HepG2 (cell line): Measurements from ENCODE around the gene COBL. TPM values are rescaled to one million over a fixed set of nuclear protein-coding genes. Genes with fewer than 3 reads are reported as not detected.

Experiments used
- BCL6 ChIP-seq: IDR thresholded peaks from 2 replicates; pipeline ENCODE4 v1.6.1; 2016; ENCODE audit warnings: missing genetic modification reagents, missing compliant biosample characterization
- EP300 ChIP-seq, 3 experiments: sonication (generic) in 1 of 3; formaldehyde crosslinking in 1 of 3; IDR thresholded peaks; 2 replicates each; pipeline versions ENCODE4 v1.5.1 to v1.6.1; 2011 to 2020; ENCODE audit warnings: low read depth in 2 of 3, low read length in 2 of 3, borderline replicate concordance in 1 of 3, improper control_type of control experiment in 1 of 3, mild to moderate bottlenecking in 1 of 3, missing genetic modification reagents in 1 of 3, moderate library complexity in 1 of 3
- HMG20A ChIP-seq: IDR thresholded peaks from 2 replicates; pipeline ENCODE4 v1.6.1; 2016; ENCODE audit warnings: borderline replicate concordance
- KDM3A ChIP-seq: IDR thresholded peaks from 2 replicates; pipeline ENCODE4 v1.6.1; 2018; ENCODE audit warnings: low read depth, missing compliant biosample characterization
- KDM5B ChIP-seq: sonication (generic); formaldehyde crosslinking; IDR thresholded peaks from 2 replicates; pipeline ENCODE4 v1.4.0; 2020; ENCODE audit warnings: missing genetic modification reagents, mild to moderate bottlenecking, borderline replicate concordance
- MTF2 ChIP-seq: sonication (generic); formaldehyde crosslinking; IDR thresholded peaks from 2 replicates; pipeline ENCODE4 v1.5.0; 2020; ENCODE audit warnings: missing genetic modification reagents, borderline replicate concordance
- NCOA1 ChIP-seq: sonication (generic); formaldehyde crosslinking; IDR thresholded peaks from 2 replicates; pipeline ENCODE4 v1.9.0; 2021; ENCODE audit warnings: missing genetic modification reagents
- NFYB ChIP-seq: sonication (generic); formaldehyde crosslinking; IDR thresholded peaks from 2 replicates; pipeline ENCODE4 v1.4.0; 2020; ENCODE audit warnings: missing genetic modification reagents
- PAWR ChIP-seq: sonication (generic); formaldehyde crosslinking; IDR thresholded peaks from 2 replicates; pipeline ENCODE4 v1.4.0; 2020; ENCODE audit warnings: missing genetic modification reagents, mild to moderate bottlenecking, borderline replicate concordance
- PLRG1 ChIP-seq: fragments of 450-650 bp; conservative IDR thresholded peaks from 2 replicates; pipeline ENCODE4 v1.6.1; 2016
- POLR2G ChIP-seq: fragments of 200-400 bp; formaldehyde crosslinking; IDR thresholded peaks from 2 replicates; pipeline ENCODE4 v1.6.1; 2018; ENCODE audit warnings: mild to moderate bottlenecking, low read depth, low read length, moderate library complexity
- SMAD3 ChIP-seq: sonication (generic); formaldehyde crosslinking; IDR thresholded peaks from 2 replicates; pipeline ENCODE4 v1.4.0; 2020; ENCODE audit warnings: missing genetic modification reagents
- SRSF9 ChIP-seq: fragments of 200-400 bp; formaldehyde crosslinking; IDR thresholded peaks from 2 replicates; pipeline ENCODE4 v1.6.1; 2018; ENCODE audit warnings: borderline replicate concordance, mild to moderate bottlenecking, low read depth, low read length; ENCODE audit not compliant: insufficient read depth, poor library complexity, severe bottlenecking
- TBX2 ChIP-seq: sonication (generic); formaldehyde crosslinking; IDR thresholded peaks from 2 replicates; pipeline ENCODE4 v1.5.0; 2020; ENCODE audit warnings: missing genetic modification reagents, mild to moderate bottlenecking, borderline replicate concordance
- YY1 ChIP-seq: IDR thresholded peaks from 2 replicates; pipeline ENCODE4 v1.6.1; 2011; ENCODE audit warnings: low read length, low read depth, moderate library complexity, mild to moderate bottlenecking; ENCODE audit not compliant: insufficient read depth, insufficient replicate concordance
- ZNF234 ChIP-seq: sonication (generic); formaldehyde crosslinking; conservative IDR thresholded peaks from 2 replicates; pipeline ENCODE4 v1.5.1; 2020; ENCODE audit warnings: mild to moderate bottlenecking, missing genetic modification reagents
- ZNF33B ChIP-seq: sonication (generic); formaldehyde crosslinking; IDR thresholded peaks from 2 replicates; pipeline ENCODE4 v1.5.1; 2020; ENCODE audit warnings: mild to moderate bottlenecking, missing genetic modification reagents
- ZNF660 ChIP-seq: sonication (generic); formaldehyde crosslinking; IDR thresholded peaks from 2 replicates; pipeline ENCODE4 v1.5.1; 2020; ENCODE audit warnings: mild to moderate bottlenecking, low read depth, missing genetic modification reagents, borderline replicate concordance
- polyA plus RNA-seq, 8 experiments: library from polyadenylated mRNA; depleted of rRNA in 3 of 8; stranded (reverse) in 7 of 8; unstranded in 1 of 8; fragments of >200 nt; fragmentation: Illumina TruSeq in 4 of 8; extraction: Trizol in 4 of 8; gene quantifications; 2 replicates each; pipeline versions ENCODE4 v1.2.1 to v1.2.3, GENCODE V29; 2011 to 2016; ENCODE audit warnings: low read depth in 4 of 8, missing spikeins in 1 of 8, mixed read lengths in 1 of 8; ENCODE audit not compliant: insufficient read depth in 1 of 8
- total RNA-seq, 5 experiments: library from RNA; depleted of rRNA; stranded (reverse); fragments of >200 nt; fragmentation: Illumina TruSeq; extraction: Trizol; gene quantifications; 2 replicates each; pipeline ENCODE4 v1.2.3, GENCODE V29; 2016; ENCODE audit warnings: low read depth in 1 of 5
- TF ChIP-seq, protein P1 (sequence below): sonication (generic); formaldehyde crosslinking; IDR thresholded peaks from 2 replicates; pipeline ENCODE4 v1.5.0; 2020; ENCODE audit warnings: missing genetic modification reagents
- TF ChIP-seq, protein P2 (sequence below): sonication (generic); formaldehyde crosslinking; IDR thresholded peaks from 2 replicates; pipeline ENCODE4 v1.4.0; 2020; ENCODE audit warnings: missing genetic modification reagents, borderline replicate concordance
- TF ChIP-seq, protein P3 (sequence below): IDR thresholded peaks from 2 replicates; pipeline ENCODE4 v1.6.1; 2016; ENCODE audit warnings: low read depth, borderline replicate concordance
- TF ChIP-seq, protein P4 (sequence below): sonication (generic); formaldehyde crosslinking; IDR thresholded peaks from 2 replicates; pipeline ENCODE4 v1.4.0; 2020; ENCODE audit warnings: mild to moderate bottlenecking, missing genetic modification reagents
- TF ChIP-seq, protein P5 (sequence below): sonication (generic); formaldehyde crosslinking; IDR thresholded peaks from 2 replicates; pipeline ENCODE4 v1.8.1; 2023; ENCODE audit warnings: mild to moderate bottlenecking, missing genetic modification reagents

Gene COBL
- total and polyA plus RNA-seq, 2 of the 13 experiments (the other 11 are each of a cell fraction or from before 2014, with no cell fraction given): 3.8 to 4.9 TPM

DNA sequence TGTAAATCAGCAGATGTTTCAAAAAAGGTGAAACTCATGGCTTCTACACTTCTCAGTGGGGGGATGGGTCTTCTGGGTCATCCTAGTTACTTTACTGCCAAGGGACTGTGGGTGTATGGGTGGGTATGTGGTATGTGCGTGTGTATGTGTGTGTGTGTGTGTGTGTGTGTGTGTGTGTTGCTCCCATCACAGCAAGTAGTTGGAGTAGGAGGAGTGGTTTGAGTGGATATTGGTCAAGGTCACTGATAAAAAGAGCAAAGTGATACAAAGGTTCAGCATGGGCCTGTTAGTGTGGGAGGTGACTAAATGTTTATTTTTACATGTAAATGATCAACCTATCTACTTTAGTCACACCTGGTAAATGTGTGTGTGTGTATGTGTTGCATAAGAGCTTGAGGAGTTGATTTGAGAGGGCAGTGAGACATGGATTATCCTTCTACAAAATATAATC, 11.8 kb upstream of the COBL start (continued):
- TF ChIP-seq, protein P1, sequence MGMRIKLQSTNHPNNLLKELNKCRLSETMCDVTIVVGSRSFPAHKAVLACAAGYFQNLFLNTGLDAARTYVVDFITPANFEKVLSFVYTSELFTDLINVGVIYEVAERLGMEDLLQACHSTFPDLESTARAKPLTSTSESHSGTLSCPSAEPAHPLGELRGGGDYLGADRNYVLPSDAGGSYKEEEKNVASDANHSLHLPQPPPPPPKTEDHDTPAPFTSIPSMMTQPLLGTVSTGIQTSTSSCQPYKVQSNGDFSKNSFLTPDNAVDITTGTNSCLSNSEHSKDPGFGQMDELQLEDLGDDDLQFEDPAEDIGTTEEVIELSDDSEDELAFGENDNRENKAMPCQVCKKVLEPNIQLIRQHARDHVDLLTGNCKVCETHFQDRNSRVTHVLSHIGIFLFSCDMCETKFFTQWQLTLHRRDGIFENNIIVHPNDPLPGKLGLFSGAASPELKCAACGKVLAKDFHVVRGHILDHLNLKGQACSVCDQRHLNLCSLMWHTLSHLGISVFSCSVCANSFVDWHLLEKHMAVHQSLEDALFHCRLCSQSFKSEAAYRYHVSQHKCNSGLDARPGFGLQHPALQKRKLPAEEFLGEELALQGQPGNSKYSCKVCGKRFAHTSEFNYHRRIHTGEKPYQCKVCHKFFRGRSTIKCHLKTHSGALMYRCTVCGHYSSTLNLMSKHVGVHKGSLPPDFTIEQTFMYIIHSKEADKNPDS (CRISPR knock-in tag): 0 out of 2 replicates have a peak, but pooled peaks have one; percentile 26
- TF ChIP-seq ZNF234 (CRISPR knock-in tag): no peak
- TF ChIP-seq BCL6 (CRISPR knock-in tag): no peak
- TF ChIP-seq ZNF660 (CRISPR knock-in tag): no peak
- TF ChIP-seq TBX2 (CRISPR knock-in tag): peak; percentile 88
- TF ChIP-seq KDM5B (CRISPR knock-in tag): no peak
- TF ChIP-seq POLR2G: no peak
- no peak for TF ChIP-seq YY1
- TF ChIP-seq NFYB: no peak
- TF ChIP-seq HMG20A: no peak; the same call in 1 of the 2 replicates
- no peak for TF ChIP-seq SRSF9
- TF ChIP-seq, protein P2, sequence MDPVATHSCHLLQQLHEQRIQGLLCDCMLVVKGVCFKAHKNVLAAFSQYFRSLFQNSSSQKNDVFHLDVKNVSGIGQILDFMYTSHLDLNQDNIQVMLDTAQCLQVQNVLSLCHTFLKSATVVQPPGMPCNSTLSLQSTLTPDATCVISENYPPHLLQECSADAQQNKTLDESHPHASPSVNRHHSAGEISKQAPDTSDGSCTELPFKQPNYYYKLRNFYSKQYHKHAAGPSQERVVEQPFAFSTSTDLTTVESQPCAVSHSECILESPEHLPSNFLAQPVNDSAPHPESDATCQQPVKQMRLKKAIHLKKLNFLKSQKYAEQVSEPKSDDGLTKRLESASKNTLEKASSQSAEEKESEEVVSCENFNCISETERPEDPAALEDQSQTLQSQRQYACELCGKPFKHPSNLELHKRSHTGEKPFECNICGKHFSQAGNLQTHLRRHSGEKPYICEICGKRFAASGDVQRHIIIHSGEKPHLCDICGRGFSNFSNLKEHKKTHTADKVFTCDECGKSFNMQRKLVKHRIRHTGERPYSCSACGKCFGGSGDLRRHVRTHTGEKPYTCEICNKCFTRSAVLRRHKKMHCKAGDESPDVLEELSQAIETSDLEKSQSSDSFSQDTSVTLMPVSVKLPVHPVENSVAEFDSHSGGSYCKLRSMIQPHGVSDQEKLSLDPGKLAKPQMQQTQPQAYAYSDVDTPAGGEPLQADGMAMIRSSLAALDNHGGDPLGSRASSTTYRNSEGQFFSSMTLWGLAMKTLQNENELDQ: no peak
- no peak for TF ChIP-seq MTF2 (CRISPR knock-in tag)
- no peak for TF ChIP-seq SMAD3 (CRISPR knock-in tag)
- TF ChIP-seq KDM3A (CRISPR knock-in tag): no peak
- TF ChIP-seq, protein P3, sequence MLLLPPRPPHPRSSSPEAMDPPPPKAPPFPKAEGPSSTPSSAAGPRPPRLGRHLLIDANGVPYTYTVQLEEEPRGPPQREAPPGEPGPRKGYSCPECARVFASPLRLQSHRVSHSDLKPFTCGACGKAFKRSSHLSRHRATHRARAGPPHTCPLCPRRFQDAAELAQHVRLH: no peak
- TF ChIP-seq, protein P4, sequence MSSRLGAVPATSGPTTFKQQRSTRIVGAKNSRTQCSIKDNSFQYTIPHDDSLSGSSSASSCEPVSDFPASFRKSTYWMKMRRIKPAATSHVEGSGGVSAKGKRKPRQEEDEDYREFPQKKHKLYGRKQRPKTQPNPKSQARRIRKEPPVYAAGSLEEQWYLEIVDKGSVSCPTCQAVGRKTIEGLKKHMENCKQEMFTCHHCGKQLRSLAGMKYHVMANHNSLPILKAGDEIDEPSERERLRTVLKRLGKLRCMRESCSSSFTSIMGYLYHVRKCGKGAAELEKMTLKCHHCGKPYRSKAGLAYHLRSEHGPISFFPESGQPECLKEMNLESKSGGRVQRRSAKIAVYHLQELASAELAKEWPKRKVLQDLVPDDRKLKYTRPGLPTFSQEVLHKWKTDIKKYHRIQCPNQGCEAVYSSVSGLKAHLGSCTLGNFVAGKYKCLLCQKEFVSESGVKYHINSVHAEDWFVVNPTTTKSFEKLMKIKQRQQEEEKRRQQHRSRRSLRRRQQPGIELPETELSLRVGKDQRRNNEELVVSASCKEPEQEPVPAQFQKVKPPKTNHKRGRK (CRISPR knock-in tag): no peak
- TF ChIP-seq EP300 (IDR thresholded peaks at IDR 0.05; ENCODE audit: low read depth in 2 of 2, low read length in 2 of 2): peak in 1 of 2 experiments; percentile 70; a peak in 2 of 4 replicates
- no peak for TF ChIP-seq EP300 (CRISPR knock-in tag; IDR thresholded peaks at IDR 0.05; ENCODE audit: borderline replicate concordance)
- TF ChIP-seq PAWR: no peak
- TF ChIP-seq NCOA1 (CRISPR knock-in tag): no peak
- no peak for TF ChIP-seq ZNF33B (CRISPR knock-in tag)
- TF ChIP-seq PLRG1: no peak
- TF ChIP-seq, protein P5, sequence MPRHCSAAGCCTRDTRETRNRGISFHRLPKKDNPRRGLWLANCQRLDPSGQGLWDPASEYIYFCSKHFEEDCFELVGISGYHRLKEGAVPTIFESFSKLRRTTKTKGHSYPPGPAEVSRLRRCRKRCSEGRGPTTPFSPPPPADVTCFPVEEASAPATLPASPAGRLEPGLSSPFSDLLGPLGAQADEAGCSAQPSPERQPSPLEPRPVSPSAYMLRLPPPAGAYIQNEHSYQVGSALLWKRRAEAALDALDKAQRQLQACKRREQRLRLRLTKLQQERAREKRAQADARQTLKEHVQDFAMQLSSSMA (CRISPR knock-in tag): no peak
